GM12878 (cell line): ENCODE measurements around the gene ANKRD7. TPM values are rescaled to one million over a fixed set of nuclear protein-coding genes. Genes with fewer than 3 reads are reported as not detected.

Source experiments
- ATAC-seq: fragments of 200-7000 bp; cut with Tn5 transposase; 3 replicates; pipeline ENCODE4 v1.9.1; 2020; ENCODE audit warnings: mild to moderate bottlenecking, moderate library complexity
- BruUV-seq: library from RNA; stranded (reverse); fragments of 400-500 nt; replicated peaks from 2 replicates; lab custom pipeline; 2021; lab: Mats Ljungman, UMichigan
- CTCF ChIA-PET: fragments of 300-600 bp; sonication (Branson Sonifier 250); formaldehyde crosslinking; extraction: SDS; loops from one replicate; lab custom pipeline; 2021; ENCODE audit warnings: inconsistent platforms; lab: Yijun Ruan, JAX
- POLR2A ChIA-PET: fragments of 350-600 bp; formaldehyde crosslinking; extraction: SDS; loops from one replicate; lab custom pipeline; 2021; ENCODE audit warnings: inconsistent platforms; lab: Charles Lee
- RAD21 ChIA-PET: fragments of 300-600 bp; sonication (Branson Sonifier 250); formaldehyde crosslinking; loops from one replicate; lab custom pipeline; 2023; ENCODE audit warnings: antibody characterized with exemption; ENCODE audit not compliant: unreplicated experiment; lab: Charles Lee
- SMC1A ChIA-PET: fragments of 300-600 bp; sonication (Branson Sonifier 250); formaldehyde crosslinking; loops from one replicate; lab custom pipeline; 2023; ENCODE audit not compliant: unreplicated experiment, uncharacterized antibody; lab: Charles Lee
- DNase-seq: peaks from one replicate; pipeline ENCODE4 v3.0.0-alpha.2; 2011; ENCODE audit warnings: low read depth, low spot score
- FAIRE-seq: peaks from 3 replicates; lab custom pipeline; 2011; peaks lifted over from hg19 to GRCh38; lab: Jason Lieb, UNC
- H2AFZ ChIP-seq: 2 replicates; pipeline ENCODE4 v1.6.0; 2011; ENCODE audit warnings: low read depth, low read length, control low read depth; ENCODE audit not compliant: control insufficient read depth
- H3K27ac ChIP-seq: 2 replicates; pipeline ENCODE4 v1.5.1; 2011; ENCODE audit warnings: control low read depth; ENCODE audit not compliant: control insufficient read depth, insufficient read depth
- H3K27me3 ChIP-seq, 2 experiments: replicated peaks in 1 of 2; 2 replicates each; pipeline versions ENCODE4 v1.6.0 to v1.6.1; 2011; ENCODE audit warnings: low read length in 1 of 2; ENCODE audit not compliant: control insufficient read depth in 2 of 2, insufficient read depth in 2 of 2
- H3K36me3 ChIP-seq, 2 experiments: 2 replicates each; pipeline ENCODE4 v1.5.1; 2011; ENCODE audit warnings: low read length in 1 of 2; ENCODE audit not compliant: control insufficient read depth in 2 of 2, insufficient read depth in 2 of 2
- H3K4me1 ChIP-seq: 2 replicates; pipeline ENCODE4 v1.6.1; 2011; ENCODE audit warnings: mild to moderate bottlenecking, low read length, moderate library complexity, mixed read lengths; ENCODE audit not compliant: control insufficient read depth, insufficient read depth
- H3K4me2 ChIP-seq: 2 replicates; pipeline ENCODE4 v1.6.0; 2011; ENCODE audit warnings: control low read depth; ENCODE audit not compliant: control insufficient read depth, insufficient read depth
- H3K4me3 ChIP-seq: fragments of 200-600 bp; sonication (generic); 2 replicates; pipeline ENCODE4 v1.5.1; 2016
- H3K79me2 ChIP-seq: 2 replicates; pipeline ENCODE4 v1.6.0; 2011; ENCODE audit warnings: low read length; ENCODE audit not compliant: control insufficient read depth, insufficient read depth
- H3K9ac ChIP-seq: 2 replicates; pipeline ENCODE4 v1.8.0; 2011; ENCODE audit warnings: low read length, control low read depth, mixed read lengths; ENCODE audit not compliant: control insufficient read depth, insufficient read depth
- H3K9me3 ChIP-seq: replicated peaks from 3 replicates; pipeline ENCODE4 v1.5.1; 2011; ENCODE audit warnings: mild to moderate bottlenecking, low read length; ENCODE audit not compliant: control insufficient read depth, insufficient read depth
- H4K20me1 ChIP-seq: 2 replicates; pipeline ENCODE4 v1.6.0; 2011; ENCODE audit not compliant: control insufficient read depth, insufficient read depth
- ASH2L ChIP-seq: fragments of 300-600, 200-600 bp; sonication (generic); IDR thresholded peaks from 2 replicates; pipeline ENCODE4 v1.6.1; 2017; ENCODE audit warnings: low read depth, mild to moderate bottlenecking, borderline replicate concordance
- CREM ChIP-seq: IDR thresholded peaks from 2 replicates; pipeline ENCODE4 v1.6.1; 2014; ENCODE audit warnings: antibody characterized with exemption, low read depth
- MYB ChIP-seq: fragments of 150-350 bp; IDR thresholded peaks from 2 replicates; pipeline ENCODE4 v1.6.1; 2014; ENCODE audit warnings: mild to moderate bottlenecking, low read depth, low read length, borderline replicate concordance
- NR2C1 ChIP-seq: fragments of 450-650 bp; IDR thresholded peaks from 2 replicates; pipeline ENCODE4 v1.6.1; 2017; ENCODE audit warnings: antibody characterized with exemption, mild to moderate bottlenecking, moderate library complexity
- POLR2A ChIP-seq: IDR thresholded peaks from 2 replicates; pipeline ENCODE4 v1.6.1; 2011; ENCODE audit warnings: low read depth, mild to moderate bottlenecking, low read length
- SPI1 ChIP-seq: IDR thresholded peaks from 2 replicates; pipeline ENCODE4 v1.6.1; 2011; ENCODE audit warnings: low read depth, mild to moderate bottlenecking, low read length, moderate library complexity, borderline replicate concordance; ENCODE audit not compliant: insufficient read depth
- TCF7 ChIP-seq: IDR thresholded peaks from 2 replicates; pipeline ENCODE4 v1.6.1; 2014; ENCODE audit warnings: antibody characterized with exemption, borderline replicate concordance
- USF1 ChIP-seq: IDR thresholded peaks from 2 replicates; pipeline ENCODE4 v1.6.1; 2011; ENCODE audit warnings: borderline replicate concordance, low read depth, mild to moderate bottlenecking, moderate library complexity, mixed read lengths, low read length; ENCODE audit not compliant: insufficient read depth; ENCODE audit errors: extremely low read length
- ZBED1 ChIP-seq: IDR thresholded peaks from 2 replicates; pipeline ENCODE4 v1.6.1; 2016; ENCODE audit warnings: borderline replicate concordance
- WGBS: methylation state at CpG from one replicate; pipeline ENCODE4 v1.1.6; 2016; ENCODE audit warnings: low lambda C conversion rate; ENCODE audit not compliant: insufficient replicate concordance, insufficient coverage; ENCODE audit errors: missing lambda C conversion rate; 5-methylcytosine and 5-hydroxymethylcytosine counted together
- in situ Hi-C: fragments of 300-500 bp; cut with MboI; formaldehyde crosslinking; loops from 9 replicates; pipeline ENCODE4 v1.14.3; 2018; ENCODE audit warnings: mixed read lengths
- intact Hi-C: fragments of 100-400 bp; cut with micrococcal nuclease; formaldehyde crosslinking; loops from one replicate; pipeline ENCODE4 v1.14.2; 2022; ENCODE audit not compliant: unreplicated experiment
- polyA plus RNA-seq, 11 experiments: library from polyadenylated mRNA; depleted of rRNA in 4 of 11; unstranded in 6 of 11; stranded (reverse) in 5 of 11; fragments of >200 nt; fragmentation: Nextera tagmentation in 4 of 11; fragmentation: Illumina TruSeq in 1 of 11; extraction: Ambion mirVana in 4 of 11; extraction: Trizol in 1 of 11; gene quantifications; 1 replicate in 1 of 11; 2 replicates in 10 of 11; pipeline versions ENCODE4 v1.2.1 to v1.2.3, GENCODE V29; 2011 to 2016; ENCODE audit warnings: inconsistent platforms in 2 of 11, missing spikeins in 2 of 11, low read depth in 1 of 11
- total RNA-seq, 4 experiments: library from RNA; depleted of rRNA in 3 of 4; stranded (reverse); fragments of >200 nt in 3 of 4; fragmentation: Illumina TruSeq in 1 of 4; extraction: Trizol in 1 of 4; gene quantifications; 2 replicates each; pipeline versions ENCODE4 v1.2.1 to v1.2.3, GENCODE V29; 2013 to 2021
- TF ChIP-seq, protein P1 (sequence below): fragments of 450-650 bp; IDR thresholded peaks from 2 replicates; pipeline ENCODE4 v1.6.1; 2018; ENCODE audit warnings: mild to moderate bottlenecking, low read depth, moderate library complexity; ENCODE audit not compliant: partially characterized antibody
- TF ChIP-seq, protein P2 (sequence below), 3 experiments: IDR thresholded peaks in 2 of 3; conservative IDR thresholded peaks in 1 of 3; 2 replicates each; pipeline ENCODE4 v1.5.1; 2011; ENCODE audit warnings: low read depth in 3 of 3, low read length in 3 of 3, mild to moderate bottlenecking in 3 of 3, control low read depth in 2 of 3, moderate library complexity in 2 of 3, inconsistent platforms in 1 of 3, mixed read lengths in 1 of 3; ENCODE audit not compliant: control insufficient read depth in 2 of 3, insufficient read depth in 1 of 3; ENCODE audit errors: extremely low read depth in 1 of 3
- TF ChIP-seq, protein P3 (sequence below): IDR thresholded peaks from 2 replicates; pipeline ENCODE4 v1.6.1; 2012; ENCODE audit warnings: low read depth, low read length, improper control_type of control experiment

Gene ANKRD7
- total and polyA plus RNA-seq, 10 of the 15 experiments (the other 5 are each of a cell fraction or from before 2014, with no cell fraction given): 0.12 to 0.46 (median 0.31) TPM; not detected in 3

DNA sequence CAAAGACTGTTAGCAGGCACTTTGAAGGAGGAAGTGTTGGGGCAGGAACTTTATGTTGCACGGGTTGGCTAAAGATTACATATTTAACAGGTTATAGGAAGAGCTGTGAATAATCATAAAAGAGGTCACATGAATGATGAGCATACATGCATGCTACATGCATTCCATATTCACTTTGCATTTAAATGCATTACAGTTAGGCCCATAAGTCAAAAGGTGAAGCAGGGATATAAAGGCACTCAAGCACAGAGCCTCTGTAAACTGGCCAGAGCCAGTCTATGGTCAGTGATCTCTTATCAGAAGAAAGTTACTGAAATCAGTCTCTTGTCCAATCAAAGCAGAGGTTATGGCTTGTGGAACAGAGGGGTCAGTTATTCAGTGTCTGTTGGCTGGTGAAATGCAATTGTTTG, 7.3 kb upstream of the ANKRD7 start (continued):
- TF ChIP-seq ZBED1: no peak
- no peak for TF ChIP-seq USF1
- no peak for TF ChIP-seq ASH2L
- TF ChIP-seq SPI1: no peak

DNA sequence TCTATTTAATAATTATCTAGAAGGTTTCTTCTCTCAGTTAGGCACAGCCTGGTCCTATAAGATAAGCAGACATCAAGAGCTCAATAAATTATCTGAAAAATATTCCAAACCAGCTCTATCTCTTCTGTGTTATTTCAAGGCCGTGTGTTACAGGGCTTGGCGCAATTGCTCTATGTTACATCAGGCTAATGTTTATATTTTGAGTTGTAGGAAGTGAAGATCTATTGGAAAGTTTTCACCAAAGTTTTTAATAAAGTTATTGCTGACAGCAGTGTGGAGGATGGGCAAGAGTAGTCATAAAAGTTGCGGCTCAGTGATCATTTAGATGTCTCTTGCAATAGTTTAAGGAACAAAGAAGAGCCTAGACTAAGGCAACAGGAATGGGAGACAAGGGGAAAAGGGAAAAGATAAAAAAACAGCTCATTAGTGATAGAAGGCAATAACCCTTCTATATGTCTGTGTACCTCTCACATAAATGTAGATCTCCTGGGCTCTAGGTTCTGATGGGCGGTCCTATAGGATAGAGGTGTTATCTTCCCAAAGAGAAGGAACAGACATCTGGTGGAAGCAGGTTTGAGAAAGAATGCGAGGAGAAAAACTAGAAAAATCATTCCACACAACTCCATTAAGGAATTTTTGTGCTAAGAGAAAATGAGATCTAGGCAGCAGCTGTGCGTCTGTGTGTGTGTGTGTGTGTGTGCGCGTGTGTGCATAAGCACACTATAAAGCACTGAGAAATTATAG, 5.9 kb upstream of the ANKRD7 start:
- 69% methylated on average over 8 of the region's 8 CpGs for WGBS

More for the DNA sequence above, 5.9 kb upstream of the ANKRD7 start:
- Histone ChIP-seq H3K27me3 (no peaks in the 10 kb centered on the region), H3K79me2 (no peaks in the 10 kb centered on the region), H3K4me1 (no peaks in the 10 kb centered on the region; the same call in 1 of the 2 replicates), H3K9ac (no peak overlapping the region), H2AFZ (no peak overlapping the region), H4K20me1 (no peaks in the 10 kb centered on the region), H3K36me3 (no peaks in the 10 kb centered on the region), H3K4me2 (no peak overlapping the region), H3K9me3 (no peaks in the 10 kb centered on the region), H3K4me3 (no peak overlapping the region), H3K27ac (no peak overlapping the region)
- no peak for FAIRE-seq
- ATAC-seq: no peak
- SMC1A ChIA-PET: interaction anchor here (1.0 kb wide), 1 partner anchor 25 kb away, joined by 3 read pairs; no protein-coding TSS in a partner anchor
- no TSS peak for BruUV-seq
- TF ChIP-seq POLR2A (no peak), CREM (no peak), TCF7 (no peak), NR2C1 (no peak), MYB (no peak), SPI1 (no peak)
- TF ChIP-seq, protein P1, sequence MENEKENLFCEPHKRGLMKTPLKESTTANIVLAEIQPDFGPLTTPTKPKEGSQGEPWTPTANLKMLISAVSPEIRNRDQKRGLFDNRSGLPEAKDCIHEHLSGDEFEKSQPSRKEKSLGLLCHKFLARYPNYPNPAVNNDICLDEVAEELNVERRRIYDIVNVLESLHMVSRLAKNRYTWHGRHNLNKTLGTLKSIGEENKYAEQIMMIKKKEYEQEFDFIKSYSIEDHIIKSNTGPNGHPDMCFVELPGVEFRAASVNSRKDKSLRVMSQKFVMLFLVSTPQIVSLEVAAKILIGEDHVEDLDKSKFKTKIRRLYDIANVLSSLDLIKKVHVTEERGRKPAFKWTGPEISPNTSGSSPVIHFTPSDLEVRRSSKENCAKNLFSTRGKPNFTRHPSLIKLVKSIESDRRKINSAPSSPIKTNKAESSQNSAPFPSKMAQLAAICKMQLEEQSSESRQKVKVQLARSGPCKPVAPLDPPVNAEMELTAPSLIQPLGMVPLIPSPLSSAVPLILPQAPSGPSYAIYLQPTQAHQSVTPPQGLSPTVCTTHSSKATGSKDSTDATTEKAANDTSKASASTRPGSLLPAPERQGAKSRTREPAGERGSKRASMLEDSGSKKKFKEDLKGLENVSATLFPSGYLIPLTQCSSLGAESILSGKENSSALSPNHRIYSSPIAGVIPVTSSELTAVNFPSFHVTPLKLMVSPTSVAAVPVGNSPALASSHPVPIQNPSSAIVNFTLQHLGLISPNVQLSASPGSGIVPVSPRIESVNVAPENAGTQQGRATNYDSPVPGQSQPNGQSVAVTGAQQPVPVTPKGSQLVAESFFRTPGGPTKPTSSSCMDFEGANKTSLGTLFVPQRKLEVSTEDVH: no peak
- TF ChIP-seq, protein P2, sequence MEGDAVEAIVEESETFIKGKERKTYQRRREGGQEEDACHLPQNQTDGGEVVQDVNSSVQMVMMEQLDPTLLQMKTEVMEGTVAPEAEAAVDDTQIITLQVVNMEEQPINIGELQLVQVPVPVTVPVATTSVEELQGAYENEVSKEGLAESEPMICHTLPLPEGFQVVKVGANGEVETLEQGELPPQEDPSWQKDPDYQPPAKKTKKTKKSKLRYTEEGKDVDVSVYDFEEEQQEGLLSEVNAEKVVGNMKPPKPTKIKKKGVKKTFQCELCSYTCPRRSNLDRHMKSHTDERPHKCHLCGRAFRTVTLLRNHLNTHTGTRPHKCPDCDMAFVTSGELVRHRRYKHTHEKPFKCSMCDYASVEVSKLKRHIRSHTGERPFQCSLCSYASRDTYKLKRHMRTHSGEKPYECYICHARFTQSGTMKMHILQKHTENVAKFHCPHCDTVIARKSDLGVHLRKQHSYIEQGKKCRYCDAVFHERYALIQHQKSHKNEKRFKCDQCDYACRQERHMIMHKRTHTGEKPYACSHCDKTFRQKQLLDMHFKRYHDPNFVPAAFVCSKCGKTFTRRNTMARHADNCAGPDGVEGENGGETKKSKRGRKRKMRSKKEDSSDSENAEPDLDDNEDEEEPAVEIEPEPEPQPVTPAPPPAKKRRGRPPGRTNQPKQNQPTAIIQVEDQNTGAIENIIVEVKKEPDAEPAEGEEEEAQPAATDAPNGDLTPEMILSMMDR (IDR thresholded peaks at IDR 0.05 in 2 of 3, conservative IDR thresholded peaks at IDR 0.05 in 1 of 3; ENCODE audit: control insufficient read depth in 2 of 3, extremely low read depth in 1 of 3, insufficient read depth in 1 of 3, low read depth in 3 of 3, low read length in 3 of 3): no peak
- TF ChIP-seq, protein P3, sequence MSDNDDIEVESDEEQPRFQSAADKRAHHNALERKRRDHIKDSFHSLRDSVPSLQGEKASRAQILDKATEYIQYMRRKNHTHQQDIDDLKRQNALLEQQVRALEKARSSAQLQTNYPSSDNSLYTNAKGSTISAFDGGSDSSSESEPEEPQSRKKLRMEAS: no peak
- POLR2A ChIA-PET: no interaction called here
- CTCF ChIA-PET: no interaction called here
- RAD21 ChIA-PET: no interaction called here
- in situ Hi-C loops (no loop called here), intact Hi-C loops (no loop called here)
- DNase-seq: no peak
